Smooth muscle cell (in vitro differentiated cells): ENCODE measurements around the gene PPARD. TPM values are rescaled to one million over a fixed set of nuclear protein-coding genes. Genes with fewer than 3 reads are reported as not detected.
"Not testable (repeated sequence)": the region's sequence is repeated elsewhere in the genome, so short reads cannot be mapped to it uniquely, and the experiment has no call there.

ENCODE experiments used
- DNase-seq: peaks from one replicate; lab custom pipeline; 2025; ENCODE audit not compliant: unreplicated experiment; lab: John Stamatoyannopoulos, UW
- H2AFZ ChIP-seq: fragments of 200-600 bp; sonication (generic); 2 replicates; pipeline ENCODE4 v1.6.0; 2016; ENCODE audit warnings: antibody characterized with exemption, low read depth, mild to moderate bottlenecking
- H3F3A ChIP-seq: fragments of 200-600 bp; sonication (generic); 2 replicates; pipeline ENCODE4 v1.6.0; 2017; ENCODE audit warnings: antibody characterized with exemption, low read depth
- H3K27ac ChIP-seq: fragments of 200-600 bp; sonication (generic); 2 replicates; pipeline ENCODE4 v1.5.1; 2016; ENCODE audit warnings: low read depth, mild to moderate bottlenecking
- H3K27me3 ChIP-seq: fragments of 200-600 bp; sonication (generic); 2 replicates; pipeline ENCODE4 v1.6.1; 2016; ENCODE audit warnings: low read depth, mild to moderate bottlenecking
- H3K36me3 ChIP-seq: fragments of 200-600 bp; sonication (generic); 2 replicates; pipeline ENCODE4 v1.5.1; 2016; ENCODE audit warnings: low read depth
- H3K4me1 ChIP-seq: fragments of 200-600 bp; sonication (generic); 2 replicates; pipeline ENCODE4 v1.5.1; 2016; ENCODE audit warnings: low read depth
- H3K4me2 ChIP-seq: fragments of 200-600 bp; sonication (generic); 2 replicates; pipeline ENCODE4 v1.6.0; 2016; ENCODE audit warnings: mild to moderate bottlenecking
- H3K4me3 ChIP-seq: fragments of 200-600 bp; sonication (generic); 2 replicates; pipeline ENCODE4 v1.5.1; 2016; ENCODE audit warnings: mild to moderate bottlenecking
- H3K79me2 ChIP-seq: fragments of 200-600 bp; sonication (generic); 2 replicates; pipeline ENCODE4 v1.6.0; 2016; ENCODE audit warnings: low read depth, mild to moderate bottlenecking
- H3K9ac ChIP-seq: fragments of 200-600 bp; sonication (generic); 2 replicates; pipeline ENCODE4 v1.6.0; 2016; ENCODE audit warnings: low read depth
- H3K9me3 ChIP-seq: fragments of 200-600 bp; sonication (generic); replicated peaks from 2 replicates; pipeline ENCODE4 v1.5.1; 2016; ENCODE audit warnings: low read depth
- H4K20me1 ChIP-seq: fragments of 200-600 bp; sonication (generic); 2 replicates; pipeline ENCODE4 v1.6.0; 2016; ENCODE audit warnings: low read depth
- CTCF ChIP-seq: fragments of 200-600 bp; sonication (generic); IDR thresholded peaks from 2 replicates; pipeline ENCODE4 v1.5.1; 2017; ENCODE audit warnings: borderline replicate concordance, mild to moderate bottlenecking, antibody characterized with exemption; ENCODE audit not compliant: insufficient read depth, poor library complexity, severe bottlenecking
- WGBS: methylation state at CpG from one replicate; pipeline ENCODE4 v1.1.7; 2016; ENCODE audit warnings: low lambda C conversion rate; 5-methylcytosine and 5-hydroxymethylcytosine counted together
- polyA plus RNA-seq: library from polyadenylated mRNA; unstranded; fragments of >200 nt; fragmentation: Nextera tagmentation; extraction: Ambion mirVana; gene quantifications from 2 replicates; pipeline ENCODE4 v1.2.1, GENCODE V29; 2016
- total RNA-seq: library from RNA; depleted of rRNA; stranded (reverse); fragments of >200 nt; gene quantifications from 2 replicates; pipeline ENCODE4 v1.2.3, GENCODE V29; 2014

Gene PPARD
- total and polyA plus RNA-seq, 2 experiments from 2014 or later, result 8.2 to 31.1 TPM

- Histone ChIP-seq H2AFZ (no peak overlapping the region), H4K20me1 (no peaks in the 10 kb centered on the region), H3K27ac (no peak overlapping the region), H3K79me2 (no peaks in the 10 kb centered on the region), H3K4me3 (no peak overlapping the region), H3K36me3 (no peaks in the 10 kb centered on the region), H3K27me3 (no peaks in the 10 kb centered on the region), H3K4me2 (no peak overlapping the region), H3K4me1 (no peaks in the 10 kb centered on the region), H3K9me3 (no peaks in the 10 kb centered on the region), H3F3A (no peaks in the 10 kb centered on the region), H3K9ac (no peak overlapping the region)
- 92% methylated on average over 16 of the region's 16 CpGs for WGBS
- TF ChIP-seq CTCF, result no peak
- no peak for DNase-seq
Observed at GRCh38 chr6:35435074-35435837, 92.9 kb downstream of the PPARD start.

GRCh38 chr6:35436071-35436857 is 93.9 kb downstream of the PPARD start:
- Histone ChIP-seq H3K9me3 (no peaks in the 10 kb centered on the region), H3K9ac (no peak overlapping the region), H3K4me2 (no peak overlapping the region), H4K20me1 (no peaks in the 10 kb centered on the region), H3K27ac (no peak overlapping the region), H3K36me3 (no peaks in the 10 kb centered on the region), H2AFZ (no peak overlapping the region), H3K4me1 (no peaks in the 10 kb centered on the region), H3F3A (no peaks in the 10 kb centered on the region), H3K79me2 (no peaks in the 10 kb centered on the region), H3K27me3 (no peaks in the 10 kb centered on the region), H3K4me3 (no peak overlapping the region)
- WGBS, result 84% methylated on average over 8 of the region's 8 CpGs
- TF ChIP-seq CTCF, result no peak
- no peak for DNase-seq

- DNase-seq, H3K4me2 ChIP-seq, H3F3A ChIP-seq, H3K36me3 ChIP-seq, H4K20me1 ChIP-seq, H3K9ac ChIP-seq, H2AFZ ChIP-seq, H3K27ac ChIP-seq, H3K9me3 ChIP-seq, H3K4me1 ChIP-seq, H3K4me3 ChIP-seq, H3K27me3 ChIP-seq, H3K79me2 ChIP-seq: not testable (repeated sequence)
- 98% methylated on average over 4 of the region's 7 CpGs for WGBS
Observed at GRCh38 chr6:35438378-35439065, 96.2 kb downstream of the PPARD start.

- H2AFZ ChIP-seq, result no peak overlapping the region
- no peak overlapping the region for H3K9ac ChIP-seq
- no peaks in the 10 kb centered on the region for H3K36me3 ChIP-seq
- WGBS, result 62% methylated on average over 3 of the region's 3 CpGs
- no peak for TF ChIP-seq CTCF
- no peak overlapping the region for H3K27ac ChIP-seq
- no peaks in the 10 kb centered on the region for H3K4me1 ChIP-seq
- H4K20me1 ChIP-seq, result no peaks in the 10 kb centered on the region
- H3K4me3 ChIP-seq, result no peak overlapping the region
- no peak overlapping the region for H3K4me2 ChIP-seq
- no peaks in the 10 kb centered on the region for H3F3A ChIP-seq
- no peaks in the 10 kb centered on the region for H3K27me3 ChIP-seq
- DNase-seq, result no peak
- H3K9me3 ChIP-seq, result no peaks in the 10 kb centered on the region
- H3K79me2 ChIP-seq, result no peaks in the 10 kb centered on the region
Observed at GRCh38 chr6:35439308-35439707, 97.0 kb downstream of the PPARD start.
